Neuronal stem cell (in vitro differentiated cells): Measurements from ENCODE around the gene FAM163B.

Source experiments
- DNase-seq: peaks from one replicate; pipeline ENCODE4 v3.0.0-alpha.2; 2013; ENCODE audit warnings: low spot score
- H2AFZ ChIP-seq: one replicate; pipeline ENCODE4 v1.6.1; 2013; ENCODE audit warnings: mild to moderate bottlenecking, low read length, inconsistent platforms
- H2AK5ac ChIP-seq: 2 replicates; pipeline ENCODE4 v1.6.1; 2013; ENCODE audit warnings: low read depth, mild to moderate bottlenecking, inconsistent platforms, low read length, moderate library complexity, mixed read lengths
- H2BK120ac ChIP-seq: 2 replicates; pipeline ENCODE4 v1.6.1; 2013; ENCODE audit warnings: low read depth, mild to moderate bottlenecking, inconsistent platforms, low read length, moderate library complexity, mixed read lengths
- H2BK12ac ChIP-seq: one replicate; pipeline ENCODE4 v1.6.1; 2013; ENCODE audit warnings: low read length, inconsistent platforms
- H2BK15ac ChIP-seq: 2 replicates; pipeline ENCODE4 v1.6.1; 2013; ENCODE audit warnings: mild to moderate bottlenecking, low read length, inconsistent platforms, mixed read lengths
- H2BK5ac ChIP-seq: one replicate; pipeline ENCODE4 v1.6.1; 2013; ENCODE audit warnings: inconsistent platforms, mild to moderate bottlenecking, low read length, moderate library complexity
- H3K14ac ChIP-seq: one replicate; pipeline ENCODE4 v1.6.1; 2013; ENCODE audit warnings: low read length, inconsistent platforms
- H3K18ac ChIP-seq: 2 replicates; pipeline ENCODE4 v1.6.1; 2013; ENCODE audit warnings: low read length, inconsistent platforms
- H3K23ac ChIP-seq: 2 replicates; pipeline ENCODE4 v1.6.1; 2013; ENCODE audit warnings: low read depth, mild to moderate bottlenecking, mixed read lengths, low read length, inconsistent platforms; ENCODE audit not compliant: poor library complexity
- H3K27ac ChIP-seq: replicated peaks from 3 replicates; pipeline ENCODE4 v1.5.1; 2013; ENCODE audit warnings: low read length, inconsistent platforms
- H3K27me3 ChIP-seq, 3 experiments: 2 replicates each; pipeline ENCODE4 v1.6.1; 2013; ENCODE audit warnings: low read length in 3 of 3, mild to moderate bottlenecking in 2 of 3, inconsistent platforms in 1 of 3, low read depth in 1 of 3, mixed read lengths in 1 of 3, moderate library complexity in 1 of 3; ENCODE audit not compliant: control insufficient read depth in 3 of 3, insufficient read depth in 3 of 3
- H3K36me3 ChIP-seq, 2 donors: replicated peaks in 1 of 2; 2 replicates each; pipeline ENCODE4 v1.6.1; 2013; ENCODE audit warnings: low read length in 2 of 2; ENCODE audit not compliant: control insufficient read depth in 2 of 2, insufficient read depth in 2 of 2
- H3K4ac ChIP-seq: 2 replicates; pipeline ENCODE4 v1.6.1; 2013; ENCODE audit warnings: inconsistent platforms, mild to moderate bottlenecking, low read length, moderate library complexity
- H3K4me1 ChIP-seq, 2 donors: 1 replicate in 1 of 2; 2 replicates in 1 of 2; pipeline ENCODE4 v1.6.1; 2013; ENCODE audit warnings: low read length in 2 of 2, low read depth in 1 of 2; ENCODE audit not compliant: control insufficient read depth in 2 of 2, insufficient read depth in 1 of 2
- H3K4me2 ChIP-seq: one replicate; pipeline ENCODE4 v1.6.1; 2013; ENCODE audit warnings: mild to moderate bottlenecking, low read length, inconsistent platforms; ENCODE audit not compliant: insufficient read depth, poor library complexity, severe bottlenecking
- H3K4me3 ChIP-seq, 2 donors: 2 replicates each; pipeline ENCODE4 v1.5.1; 2013; ENCODE audit warnings: low read length in 2 of 2, mild to moderate bottlenecking in 2 of 2, inconsistent platforms in 1 of 2, moderate library complexity in 1 of 2
- H3K79me1 ChIP-seq: one replicate; pipeline ENCODE4 v1.6.1; 2013; ENCODE audit warnings: low read depth, mild to moderate bottlenecking, inconsistent platforms, low read length, moderate library complexity
- H3K9ac ChIP-seq: one replicate; pipeline ENCODE4 v1.6.1; 2013; ENCODE audit warnings: mild to moderate bottlenecking, low read depth, low read length, inconsistent platforms; ENCODE audit not compliant: poor library complexity
- H3K9me3 ChIP-seq, 2 donors: replicated peaks in 1 of 2; 2 replicates each; pipeline versions ENCODE3 to v1.6.1; 2013; ENCODE audit warnings: low read length in 2 of 2, mild to moderate bottlenecking in 2 of 2, inconsistent platforms in 1 of 2, low read depth in 1 of 2, mixed read lengths in 1 of 2, moderate library complexity in 1 of 2; ENCODE audit not compliant: control insufficient read depth in 2 of 2, insufficient read depth in 1 of 2
- H4K8ac ChIP-seq: one replicate; pipeline ENCODE4 v1.6.1; 2013; ENCODE audit warnings: low read depth, mild to moderate bottlenecking, inconsistent platforms, low read length, moderate library complexity
- H4K91ac ChIP-seq: one replicate; pipeline ENCODE4 v1.6.1; 2013; ENCODE audit warnings: low read length, low read depth, mild to moderate bottlenecking, inconsistent platforms; ENCODE audit not compliant: poor library complexity
- WGBS, 2 donors: extraction: QIAGEN DNeasy Blood & Tissue Kit; methylation state at CpG; one replicate each; pipeline ENCODE4 v1.1.7; 2013; ENCODE audit warnings: missing lambda C conversion rate in 2 of 2, mixed read lengths in 1 of 2; ENCODE audit not compliant: insufficient read length in 2 of 2, insufficient replicate concordance in 1 of 2; ENCODE audit errors: extremely low coverage in 2 of 2; 5-methylcytosine and 5-hydroxymethylcytosine counted together

The FAM163B gene

GRCh38 chr9:133587466-133587865, 21.7 kb downstream of the FAM163B start:
- Histone ChIP-seq H4K91ac (no peak overlapping the region), H2BK15ac (peak overlapping the region; percentile 92), H2BK12ac (no peak overlapping the region), H3K27ac (no peak overlapping the region), H3K23ac (peak overlapping the region; percentile 13), H3K14ac (no peak overlapping the region), H2AFZ (no peak overlapping the region), H3K79me1 (peaks cover 2% of the 10 kb centered on the region), H3K36me3 (no peaks in the 10 kb centered on the region), H3K27me3 (peaks cover 0 to 42% (median 0%) of the 10 kb centered on the region in 3 experiments), H3K4me1 (peaks cover 8 to 10% of the 10 kb centered on the region in 2 donors), H4K8ac (peak overlapping the region; percentile 4), H3K18ac (peak overlapping the region; percentile 35), H2AK5ac (peak overlapping the region; percentile 72), H2BK5ac (peak overlapping the region; percentile 82), H3K4me3 (no peak overlapping the region), H3K4ac (no peak overlapping the region), H3K9ac (no peak overlapping the region), H2BK120ac (no peak overlapping the region), H3K4me2 (no peak overlapping the region), H3K9me3 (peaks cover 0 to 7% of the 10 kb centered on the region in 2 donors)
- no CpG with 5 or more reads among the region's 6 CpGs for WGBS, 2 donors
- no peak for DNase-seq

DNA sequence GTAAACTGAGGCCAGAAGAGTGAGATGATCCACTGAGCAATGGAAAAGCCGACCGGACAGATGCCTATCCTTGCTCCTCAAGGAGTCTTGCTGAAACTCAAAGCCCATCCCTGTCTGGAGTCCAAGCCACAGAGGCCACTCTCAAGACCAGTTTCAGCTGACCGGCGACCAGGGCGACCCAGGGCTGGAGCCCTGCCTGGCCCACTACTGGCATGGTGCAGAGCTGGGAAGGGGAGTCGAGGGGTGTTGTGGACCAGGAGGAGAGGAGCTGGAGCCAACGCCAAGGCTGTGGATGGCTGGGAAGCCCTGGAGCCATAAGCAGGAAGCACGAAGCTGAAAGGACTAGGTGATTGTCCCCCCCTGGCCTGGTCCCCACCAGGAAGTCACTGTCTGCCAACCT, 22.1 kb downstream of the FAM163B start:
- no peak overlapping the region for H3K4me3 ChIP-seq
- peak overlapping the region; percentile 82 for H2BK5ac ChIP-seq
- peaks cover 0 to 7% of the 10 kb centered on the region in 2 donors for H3K9me3 ChIP-seq
- H2BK15ac ChIP-seq = peak overlapping the region; percentile 92
- no peak overlapping the region for H3K23ac ChIP-seq
- no peak overlapping the region for H2AFZ ChIP-seq
- no peak overlapping the region for H2BK120ac ChIP-seq
- H3K4ac ChIP-seq = no peak overlapping the region
- WGBS, 2 donors = no CpG with 5 or more reads among the region's 8 CpGs
- no peaks in the 10 kb centered on the region for H3K36me3 ChIP-seq
- H3K4me2 ChIP-seq = no peak overlapping the region
- peak overlapping the region; percentile 4 for H4K8ac ChIP-seq
- H3K27ac ChIP-seq = no peak overlapping the region
- H3K9ac ChIP-seq = no peak overlapping the region
- H3K79me1 ChIP-seq = peaks cover 2% of the 10 kb centered on the region
- peak overlapping the region; percentile 72 for H2AK5ac ChIP-seq
- no peak overlapping the region for H4K91ac ChIP-seq
- peak overlapping the region; percentile 63 for H2BK12ac ChIP-seq
- H3K18ac ChIP-seq = peak overlapping the region; percentile 35
- H3K14ac ChIP-seq = no peak overlapping the region
- DNase-seq = no peak
- H3K4me1 ChIP-seq = peaks cover 9 to 10% of the 10 kb centered on the region in 2 donors
- peaks cover 0 to 42% (median 0%) of the 10 kb centered on the region in 3 experiments for H3K27me3 ChIP-seq

DNA sequence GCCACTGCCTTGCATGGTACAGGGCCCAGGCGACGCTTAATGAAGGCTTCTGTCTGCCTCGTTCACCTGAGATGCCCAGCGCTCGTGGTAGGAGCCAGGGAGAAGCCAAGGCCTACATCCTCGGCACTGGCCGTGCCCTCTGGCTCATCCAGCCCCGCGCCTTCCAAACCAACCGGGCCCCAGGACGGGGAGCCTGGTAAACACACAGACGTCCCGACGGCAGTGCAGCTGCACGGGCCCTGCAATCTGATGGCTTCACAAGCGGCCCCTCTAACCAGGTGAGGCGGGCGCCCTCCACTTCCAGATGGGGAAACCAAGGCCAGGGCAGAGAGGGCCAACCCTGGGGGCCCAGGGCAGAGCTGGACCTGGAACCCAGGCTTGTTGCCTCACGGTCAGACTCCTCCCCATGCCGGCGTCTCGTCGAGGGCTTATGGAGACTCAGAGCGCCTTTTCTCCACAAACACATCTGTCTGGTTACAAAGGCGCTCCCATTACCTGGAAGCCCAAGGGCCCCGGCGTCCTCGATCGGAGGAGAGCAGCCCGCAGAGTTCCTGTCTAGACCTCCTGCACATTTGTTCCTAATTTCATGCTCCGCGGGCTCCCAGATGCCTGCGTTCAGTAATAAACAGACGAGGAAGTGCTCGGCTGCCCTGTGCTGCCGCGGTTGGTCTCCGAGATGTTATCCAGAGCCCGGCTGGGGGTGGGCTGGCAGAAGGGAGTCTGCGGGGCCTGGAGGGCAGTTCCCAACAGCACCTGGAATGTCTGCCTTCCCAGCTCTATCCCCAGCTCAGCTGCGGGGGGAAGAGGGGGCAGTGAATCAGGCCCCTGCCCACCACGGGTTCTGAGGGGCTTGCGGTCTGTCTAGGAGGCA, 23.5 kb downstream of the FAM163B start:
- no peak for DNase-seq
- H3K4me3 ChIP-seq = no peak overlapping the region
- H2BK120ac ChIP-seq = peak overlapping the region; percentile 51
- H2AFZ ChIP-seq = peak overlapping the region; percentile 55
- no peak overlapping the region for H3K4me2 ChIP-seq
- H3K27ac ChIP-seq = no peak overlapping the region
- peak overlapping the region; percentile 57 for H2BK5ac ChIP-seq
- no peak overlapping the region for H3K23ac ChIP-seq
- peaks cover 2% of the 10 kb centered on the region for H3K79me1 ChIP-seq
- no CpG with 5 or more reads among the region's 43 CpGs for WGBS, 2 donors
- no peaks in the 10 kb centered on the region for H3K36me3 ChIP-seq
- no peak overlapping the region for H4K91ac ChIP-seq
- H2BK12ac ChIP-seq = peak overlapping the region; percentile 75
- peak overlapping the region; percentile 64 for H2BK15ac ChIP-seq
- peak overlapping the region; percentile 85 for H2AK5ac ChIP-seq
- H3K9me3 ChIP-seq = peaks cover 0 to 7% of the 10 kb centered on the region in 2 donors
- peak overlapping the region; percentile 91 for H3K18ac ChIP-seq
- H3K27me3 ChIP-seq = peaks cover 0 to 42% (median 0%) of the 10 kb centered on the region in 3 experiments
- H3K4ac ChIP-seq = no peak overlapping the region
- no peak overlapping the region for H3K9ac ChIP-seq
- no peak overlapping the region for H4K8ac ChIP-seq
- peak overlapping the region; percentile 77 for H3K14ac ChIP-seq
- peaks cover 13 to 21% of the 10 kb centered on the region in 2 donors for H3K4me1 ChIP-seq
